HEK293T (cell line): Measurements from ENCODE around the gene GLIPR2.

Experiments used
- BHLHE40 ChIP-seq: fragments of 450-650 bp; IDR thresholded peaks from 2 replicates; pipeline ENCODE4 v1.6.1; 2016; ENCODE audit warnings: mild to moderate bottlenecking, moderate library complexity, borderline replicate concordance
- ELF4 ChIP-seq: fragments of 450-650 bp; IDR thresholded peaks from 2 replicates; pipeline ENCODE4 v1.6.1; 2017; ENCODE audit warnings: antibody characterized with exemption
- FOXA1 ChIP-seq: fragments of 450-650 bp; IDR thresholded peaks from 2 replicates; pipeline ENCODE4 v1.6.1; 2016; ENCODE audit warnings: mild to moderate bottlenecking
- FOXK2 ChIP-seq: fragments of 450-650 bp; IDR thresholded peaks from 2 replicates; pipeline ENCODE4 v1.6.1; 2016; ENCODE audit warnings: mild to moderate bottlenecking
- FOXM1 ChIP-seq: fragments of 450-650 bp; IDR thresholded peaks from 2 replicates; pipeline ENCODE4 v1.6.1; 2017; ENCODE audit warnings: mild to moderate bottlenecking, borderline replicate concordance
- HDGF ChIP-seq: fragments of 450-650 bp; IDR thresholded peaks from 2 replicates; pipeline ENCODE4 v1.6.1; 2017; ENCODE audit warnings: antibody characterized with exemption, borderline replicate concordance
- L3MBTL2 ChIP-seq: fragments of 450-650 bp; conservative IDR thresholded peaks from 2 replicates; pipeline ENCODE4 v1.6.1; 2016; ENCODE audit warnings: mild to moderate bottlenecking
- NFRKB ChIP-seq: fragments of 450-650 bp; IDR thresholded peaks from 2 replicates; pipeline ENCODE4 v1.6.1; 2016; ENCODE audit warnings: mild to moderate bottlenecking, moderate library complexity
- SP1 ChIP-seq: fragments of 450-650 bp; IDR thresholded peaks from 2 replicates; pipeline ENCODE4 v1.6.1; 2017
- SUZ12 ChIP-seq: fragments of 450-650 bp; IDR thresholded peaks from 2 replicates; pipeline ENCODE4 v1.6.1; 2016; ENCODE audit warnings: mild to moderate bottlenecking
- TARDBP ChIP-seq: fragments of 450-650 bp; IDR thresholded peaks from 2 replicates; pipeline ENCODE4 v1.6.1; 2016
- TF ChIP-seq, protein P1 (sequence below): fragments of 450-650 bp; IDR thresholded peaks from 2 replicates; pipeline ENCODE4 v1.6.1; 2016

DNA sequence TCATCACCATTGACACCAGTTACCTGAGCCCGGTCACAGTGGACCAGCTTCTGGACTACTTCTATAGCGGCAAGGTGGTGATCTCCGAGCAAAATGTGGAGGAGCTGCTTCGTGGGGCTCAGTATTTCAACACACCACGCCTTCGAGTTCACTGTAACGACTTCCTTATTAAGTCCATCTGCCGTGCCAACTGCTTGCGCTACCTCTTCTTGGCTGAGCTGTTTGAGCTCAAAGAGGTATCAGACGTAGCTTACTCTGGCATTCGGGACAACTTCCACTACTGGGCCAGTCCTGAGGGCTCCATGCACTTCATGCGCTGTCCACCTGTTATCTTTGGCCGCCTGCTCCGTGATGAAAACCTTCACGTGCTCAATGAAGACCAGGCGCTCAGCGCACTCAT lies 33.2 kb downstream of the GLIPR2 start:
- no peak for TF ChIP-seq FOXK2
- TF ChIP-seq FOXM1 = no peak
- TF ChIP-seq ELF4 = no peak
- TF ChIP-seq L3MBTL2 = no peak
- no peak for TF ChIP-seq SP1
- TF ChIP-seq, protein P1, sequence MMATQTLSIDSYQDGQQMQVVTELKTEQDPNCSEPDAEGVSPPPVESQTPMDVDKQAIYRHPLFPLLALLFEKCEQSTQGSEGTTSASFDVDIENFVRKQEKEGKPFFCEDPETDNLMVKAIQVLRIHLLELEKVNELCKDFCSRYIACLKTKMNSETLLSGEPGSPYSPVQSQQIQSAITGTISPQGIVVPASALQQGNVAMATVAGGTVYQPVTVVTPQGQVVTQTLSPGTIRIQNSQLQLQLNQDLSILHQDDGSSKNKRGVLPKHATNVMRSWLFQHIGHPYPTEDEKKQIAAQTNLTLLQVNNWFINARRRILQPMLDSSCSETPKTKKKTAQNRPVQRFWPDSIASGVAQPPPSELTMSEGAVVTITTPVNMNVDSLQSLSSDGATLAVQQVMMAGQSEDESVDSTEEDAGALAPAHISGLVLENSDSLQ = no peak
- TF ChIP-seq BHLHE40 = no peak
- TF ChIP-seq TARDBP = no peak
- no peak for TF ChIP-seq HDGF
- TF ChIP-seq FOXA1 = no peak
- TF ChIP-seq NFRKB = no peak
- no peak for TF ChIP-seq SUZ12
